Stimulated activated CD4-positive, alpha-beta T cell treated with anti-CD3 and anti-CD28 coated beads, Interleukin-2, amount 100 ng/mL, for 24 hours (primary cell): ENCODE results near the gene LRBA.
"Not testable (repeated sequence)": the region's sequence is repeated elsewhere in the genome, so short reads cannot be mapped to it uniquely, and the experiment has no call there.

Source experiments
- DNase-seq, 2 donors: peaks; one replicate each; pipeline ENCODE4 v3.0.0-alpha.2; 2020

Gene LRBA

DNA sequence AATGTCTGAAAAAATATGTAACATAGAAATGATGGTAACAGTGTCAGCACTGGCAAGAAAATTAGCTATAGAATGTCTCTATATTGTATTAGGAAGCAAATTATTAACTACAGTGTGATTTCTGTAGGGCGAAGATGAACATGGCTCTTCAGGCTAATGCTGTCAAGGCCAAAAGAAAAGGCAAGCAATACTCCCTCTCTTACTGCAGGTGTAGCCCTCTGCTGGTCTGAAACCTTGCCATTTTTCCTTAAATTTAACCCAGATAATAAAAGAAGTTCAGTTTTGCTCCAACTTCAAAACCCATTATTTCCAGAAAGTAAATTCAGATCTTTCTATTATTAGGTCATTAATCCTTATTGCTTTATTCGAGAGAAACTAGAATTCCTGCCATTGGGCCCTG, 215.9 kb downstream of the LRBA start:
- DNase-seq: no peak

DNA sequence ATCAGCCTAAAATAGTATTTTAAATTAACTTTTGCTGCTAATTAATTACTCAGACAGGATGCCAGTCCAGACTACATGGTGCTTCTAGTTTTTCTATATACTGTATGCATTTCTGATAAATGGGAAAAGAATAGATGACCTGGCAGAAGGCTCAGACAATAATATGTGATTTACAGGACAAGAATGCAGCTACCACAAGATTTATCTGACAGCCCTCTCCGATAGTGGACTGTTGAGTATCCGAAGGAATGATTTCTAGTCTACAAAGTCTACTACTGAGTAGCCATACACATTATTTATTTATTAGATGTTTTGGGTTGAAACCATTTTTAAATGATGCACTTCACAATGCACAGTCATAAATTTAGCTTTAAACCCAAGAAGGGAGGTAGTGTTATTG, 220.4 kb downstream of the LRBA start:
- DNase-seq: no peak

GRCh38 chr4:150789864-150790263, 225.2 kb downstream of the LRBA start:
- DNase-seq: no peak

GRCh38 chr4:150784939-150785338, 230.1 kb downstream of the LRBA start:
- no peak for DNase-seq

GRCh38 chr4:150784305-150784704, 230.8 kb downstream of the LRBA start:
- no peak for DNase-seq

GRCh38 chr4:150782921-150783320, 232.2 kb downstream of the LRBA start:
- no peak for DNase-seq

GRCh38 chr4:150782311-150782710, 232.8 kb downstream of the LRBA start:
- DNase-seq: no peak

GRCh38 chr4:150781191-150781590, 233.9 kb downstream of the LRBA start:
- no peak for DNase-seq

- DNase-seq: no peak
Observed at GRCh38 chr4:150779707-150780106, 235.4 kb downstream of the LRBA start.

- no peak for DNase-seq
Observed at GRCh38 chr4:150773729-150774449, 241.2 kb downstream of the LRBA start.

- DNase-seq: no peak
Observed at GRCh38 chr4:150773032-150773431, 242.1 kb downstream of the LRBA start.

DNA sequence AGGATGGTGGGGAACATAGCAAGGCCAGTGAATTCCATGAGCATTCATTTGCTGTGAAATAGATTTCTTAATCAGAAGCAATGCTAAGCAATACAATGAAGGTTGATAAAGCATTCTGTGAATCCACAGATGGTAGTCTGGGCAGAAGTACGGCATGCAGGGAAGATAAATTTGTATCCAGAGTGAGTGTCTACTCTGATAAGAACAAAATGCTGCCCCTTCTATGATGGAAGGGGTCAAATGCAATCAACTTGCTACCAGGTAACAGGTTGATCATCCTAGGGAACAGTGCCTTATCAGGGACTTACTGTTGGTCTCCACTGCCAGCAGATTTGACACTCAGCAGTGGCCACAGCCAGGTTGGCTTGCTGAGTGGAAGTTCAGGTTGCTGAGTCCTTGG, 243.7 kb downstream of the LRBA start:
- no peak for DNase-seq

DNA sequence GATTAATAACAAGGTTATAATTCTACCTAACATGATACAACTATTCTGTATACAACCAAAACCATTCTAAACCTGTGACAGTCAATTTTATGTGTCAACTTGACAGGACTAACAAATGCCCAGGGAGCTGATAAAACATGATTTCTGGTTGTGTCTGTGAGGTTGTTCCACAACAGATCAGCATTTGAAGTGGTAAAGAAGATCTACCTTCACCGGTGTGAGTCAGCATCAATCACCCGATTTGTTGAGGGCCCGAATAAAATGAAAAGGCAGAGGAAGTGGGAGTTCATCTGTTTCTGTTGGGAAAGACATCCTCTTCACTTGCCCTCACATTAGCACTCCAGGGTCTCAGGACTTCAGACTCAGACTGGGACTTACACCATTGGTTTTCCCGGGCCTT, 245.2 kb downstream of the LRBA start:
- DNase-seq: no peak

- DNase-seq: no peak
Observed at GRCh38 chr4:150769248-150769647, 245.8 kb downstream of the LRBA start.

GRCh38 chr4:150768497-150768896, 246.6 kb downstream of the LRBA start:
- DNase-seq: no peak

GRCh38 chr4:150765216-150765615, 249.9 kb downstream of the LRBA start:
- DNase-seq: no peak

DNA sequence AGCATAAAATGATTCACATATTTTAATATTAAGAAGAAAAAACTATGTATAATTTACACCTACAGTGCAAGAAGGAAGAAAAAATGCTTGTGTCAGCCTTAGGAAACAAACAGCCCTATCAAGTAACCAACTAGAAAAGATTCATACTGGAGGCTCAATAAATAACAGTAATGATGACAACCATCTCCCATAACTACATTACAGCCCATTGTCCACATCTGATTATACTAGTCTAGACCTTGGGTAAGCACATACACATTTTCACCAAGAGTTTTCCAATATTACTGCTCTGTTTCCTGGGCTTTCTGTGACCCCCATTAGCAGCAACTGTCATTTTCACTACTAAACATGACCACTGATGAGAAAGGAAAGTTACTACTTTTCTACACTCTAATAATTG, 263.4 kb downstream of the LRBA start:
- no peak for DNase-seq

DNA sequence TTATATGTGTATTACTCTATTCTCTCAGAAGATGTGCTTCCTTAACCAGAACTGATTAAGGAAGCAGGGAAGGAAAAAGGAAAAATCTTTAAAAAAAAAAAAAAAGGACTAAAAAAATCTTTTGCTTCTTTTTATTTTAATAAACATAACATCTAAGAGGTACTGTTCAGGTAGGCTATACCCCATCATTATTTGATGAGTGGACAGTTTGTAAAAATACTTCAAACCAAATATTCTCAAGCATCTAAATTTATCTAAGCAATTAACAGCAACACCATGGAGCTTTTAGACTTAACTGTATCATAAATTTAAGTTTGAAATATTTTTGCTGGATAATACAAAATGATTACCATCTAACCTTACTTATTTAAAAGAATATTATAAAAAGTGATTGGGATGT, 264.3 kb downstream of the LRBA start:
- DNase-seq: no peak

GRCh38 chr4:150746156-150746555, 268.9 kb downstream of the LRBA start:
- DNase-seq: no peak

DNA sequence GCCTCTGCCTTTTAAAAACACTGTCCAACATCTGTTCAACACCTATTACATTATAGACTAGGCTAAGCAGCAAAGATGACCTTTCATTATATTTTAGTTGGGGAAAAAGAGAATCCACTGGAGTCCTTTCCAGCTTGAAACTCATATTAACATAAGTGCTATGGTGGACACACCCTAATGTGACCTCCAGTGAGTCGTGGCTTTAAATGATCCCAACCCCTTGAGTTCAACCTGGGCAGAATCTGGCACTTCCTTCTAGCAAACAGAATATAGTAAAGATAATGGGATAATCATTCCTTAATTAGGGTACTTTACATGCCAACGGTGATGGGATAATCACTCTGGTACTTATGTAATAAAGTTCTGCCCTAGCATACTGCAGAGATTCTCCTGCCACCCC, 270.5 kb downstream of the LRBA start:
- no peak for DNase-seq

- DNase-seq: no peak
Observed at GRCh38 chr4:150743564-150744342, 271.3 kb downstream of the LRBA start.

DNA sequence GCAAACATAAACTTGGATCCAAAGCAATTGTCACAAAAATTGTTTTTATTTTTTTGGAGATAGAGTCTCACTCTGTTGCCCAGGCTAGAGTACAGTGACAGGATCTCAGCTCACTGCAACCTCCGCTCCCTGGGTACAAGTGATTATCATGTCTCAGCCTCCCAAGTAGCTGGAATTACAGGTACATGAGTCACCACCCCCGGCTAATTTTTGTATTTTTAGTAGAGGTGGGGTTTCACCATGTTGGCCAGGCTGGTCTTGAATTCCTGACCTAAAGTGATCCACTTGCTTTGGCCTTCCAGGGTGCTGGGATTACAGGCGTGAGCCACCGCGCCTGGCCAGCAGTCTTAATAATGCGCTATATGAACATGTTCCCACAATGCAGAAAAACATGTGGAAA, 272.2 kb downstream of the LRBA start:
- not testable (repeated sequence) for DNase-seq

GRCh38 chr4:150739591-150739990, 275.5 kb downstream of the LRBA start:
- DNase-seq: no peak

GRCh38 chr4:150725957-150726523, 289.0 kb downstream of the LRBA start:
- no peak for DNase-seq
